HG03378 (cell line): ENCODE measurements around the gene NIT2.
"Not testable (repeated sequence)": the region's sequence is repeated elsewhere in the genome, so short reads cannot be mapped to it uniquely, and the experiment has no call there.

ENCODE experiments used
- ATAC-seq: cut with Tn5 transposase; IDR thresholded peaks from one replicate; pipeline ENCODE4 v1.9.1; 2021; ENCODE audit warnings: mild to moderate bottlenecking, moderate library complexity; ENCODE audit not compliant: unreplicated experiment

Gene NIT2, protein sequence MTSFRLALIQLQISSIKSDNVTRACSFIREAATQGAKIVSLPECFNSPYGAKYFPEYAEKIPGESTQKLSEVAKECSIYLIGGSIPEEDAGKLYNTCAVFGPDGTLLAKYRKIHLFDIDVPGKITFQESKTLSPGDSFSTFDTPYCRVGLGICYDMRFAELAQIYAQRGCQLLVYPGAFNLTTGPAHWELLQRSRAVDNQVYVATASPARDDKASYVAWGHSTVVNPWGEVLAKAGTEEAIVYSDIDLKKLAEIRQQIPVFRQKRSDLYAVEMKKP

DNA sequence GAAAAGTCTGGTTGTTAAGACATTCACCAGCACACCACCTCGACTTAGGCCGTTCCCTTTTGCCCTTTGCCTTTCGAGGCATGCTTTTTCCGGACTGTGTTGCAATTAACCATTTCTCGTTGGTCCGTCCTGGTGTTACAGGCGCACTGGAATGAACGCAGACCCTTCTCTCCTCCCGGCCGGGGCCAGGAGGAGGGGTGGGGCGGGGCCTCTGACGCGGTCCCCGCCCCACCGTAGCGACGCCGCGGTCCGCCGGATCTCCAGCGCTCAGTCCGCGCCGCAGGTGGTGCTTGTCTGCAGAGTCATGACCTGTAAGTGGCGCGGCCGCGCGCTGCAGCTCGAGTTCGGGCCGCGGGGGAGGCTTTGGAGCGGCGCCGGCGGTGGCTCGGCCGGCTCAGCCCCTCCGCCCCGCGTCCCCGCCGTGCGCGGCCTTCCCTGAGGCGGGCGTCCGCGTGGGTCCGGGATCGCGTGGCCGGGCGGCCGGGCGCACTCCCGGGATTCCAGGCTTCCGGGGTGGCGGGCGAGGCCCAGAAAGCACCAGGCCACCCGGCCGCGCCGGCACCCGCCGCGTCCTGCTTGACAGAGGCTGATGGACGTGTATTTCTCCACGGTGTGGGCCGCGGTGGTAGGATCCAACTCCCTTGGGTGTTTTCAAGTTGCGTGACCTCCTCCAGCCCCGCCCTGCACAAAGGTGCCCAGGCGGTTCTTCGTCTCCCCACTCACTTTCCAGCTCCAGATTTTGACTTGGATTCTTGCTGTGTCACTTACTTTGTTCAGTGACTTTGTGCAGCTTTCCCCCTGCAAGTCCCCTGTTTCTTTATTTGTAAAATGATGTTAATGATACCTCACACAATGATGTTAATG, at the start of gene NIT2:
TSS of gene NIT2 (plus strand) at position 270 of the 864 bp plus-strand sequence. CDS start at position 305, 35 bp downstream.
- ATAC-seq: peak; percentile 87

DNA sequence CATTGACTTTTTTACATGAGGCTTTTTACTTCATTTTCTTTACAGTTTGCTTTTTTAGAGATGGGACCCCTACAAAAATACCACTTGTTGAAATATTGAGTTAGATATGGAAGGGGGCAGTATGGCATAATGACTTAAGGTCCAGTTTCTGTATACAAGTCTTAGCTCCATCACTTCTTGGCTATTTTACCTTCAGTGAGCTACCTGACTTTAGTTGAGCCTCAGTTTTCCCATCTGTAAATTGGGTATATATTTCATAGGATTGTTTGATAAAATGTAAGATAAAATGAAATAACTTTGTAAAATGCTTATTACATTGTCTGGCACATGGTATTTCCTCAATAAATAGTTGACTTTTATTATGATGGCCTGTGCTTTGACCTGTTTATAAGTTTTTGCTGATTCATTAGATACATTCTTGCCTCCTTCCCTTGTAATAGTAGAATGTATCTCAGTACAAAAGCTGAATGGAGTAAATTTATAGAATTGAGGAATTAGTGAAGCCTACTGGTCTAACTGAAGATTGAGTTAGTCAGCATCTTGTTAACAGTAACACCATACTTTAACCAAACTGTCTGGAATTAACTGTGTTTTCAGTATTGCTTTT, 46.2 kb upstream of the NIT2 start:
- no peak for ATAC-seq

DNA sequence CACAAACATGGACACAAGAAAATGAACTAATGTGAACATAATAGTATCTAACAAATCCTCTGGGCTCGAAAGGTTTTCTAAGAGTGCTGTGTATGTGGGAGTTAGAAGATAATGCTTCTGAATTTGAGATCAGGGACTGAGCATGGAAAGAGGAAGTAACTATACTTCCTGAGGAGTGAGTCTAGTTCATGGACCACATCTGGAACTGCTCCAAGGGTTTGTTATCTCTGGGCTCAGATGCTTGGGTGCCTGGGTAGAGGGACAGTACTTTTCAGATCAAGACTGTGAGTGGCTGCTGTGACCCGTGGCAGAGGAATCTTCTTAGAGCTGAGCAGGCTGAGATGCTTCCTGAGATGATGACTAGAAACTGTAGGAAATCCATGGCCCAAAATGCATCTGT, 45.2 kb upstream of the NIT2 start:
- ATAC-seq: no peak

DNA sequence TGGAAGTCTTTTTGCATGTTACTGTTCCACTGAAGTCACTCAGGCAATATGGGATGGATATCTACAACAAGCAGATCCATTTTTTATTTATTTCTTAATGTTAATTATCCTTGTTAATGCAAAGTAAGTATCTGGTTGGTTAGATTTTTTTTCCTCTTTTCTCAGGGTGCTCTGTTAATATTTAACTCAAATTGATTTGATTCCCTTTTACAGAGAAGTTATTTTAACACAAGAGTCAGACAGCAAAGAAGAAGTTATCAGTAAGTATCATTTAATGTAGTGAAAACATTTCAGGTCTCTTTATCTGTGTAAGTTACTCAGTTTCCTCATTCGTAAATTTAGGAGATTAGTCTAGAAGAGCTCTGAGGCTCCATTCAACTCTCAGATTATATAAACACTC, 39.5 kb upstream of the NIT2 start:
- no peak for ATAC-seq

DNA sequence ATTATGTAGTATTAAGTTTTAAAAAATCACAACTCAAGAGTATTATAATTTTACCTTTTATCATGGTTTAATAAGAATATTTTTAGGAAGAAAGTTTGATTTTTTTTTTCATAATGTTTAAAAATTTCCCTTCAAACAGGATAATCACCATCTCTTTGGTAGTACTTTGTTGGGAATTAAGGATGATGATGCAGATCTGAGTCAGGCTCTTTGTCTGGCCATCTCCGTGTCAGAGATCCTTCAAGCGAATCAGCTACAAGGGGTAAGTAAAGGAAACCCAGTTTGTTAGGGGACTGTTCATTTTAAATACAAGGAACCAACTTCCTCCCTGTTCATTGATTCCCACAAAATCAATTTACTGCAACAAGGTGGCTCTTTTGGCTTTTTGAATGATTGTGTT, 36.8 kb upstream of the NIT2 start:
- ATAC-seq: no peak

DNA sequence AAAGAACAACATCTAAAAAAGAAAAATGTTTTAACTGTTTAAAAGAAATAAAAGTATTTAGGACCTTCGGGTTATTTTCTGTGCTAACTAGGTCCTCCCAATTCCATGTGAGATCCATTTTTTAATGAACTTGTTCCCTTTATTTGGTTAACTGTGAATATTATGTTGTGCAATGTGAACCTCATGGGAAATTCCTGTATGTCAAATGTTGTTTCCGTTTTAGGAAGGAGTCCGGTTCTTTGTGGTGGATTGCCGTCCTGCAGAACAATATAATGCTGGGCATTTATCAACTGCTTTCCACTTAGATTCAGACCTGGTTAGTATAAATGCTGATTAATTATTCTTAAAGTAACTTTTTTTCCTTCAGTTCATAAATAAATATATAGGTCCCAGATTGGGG, 35.5 kb upstream of the NIT2 start:
- ATAC-seq: no peak

DNA sequence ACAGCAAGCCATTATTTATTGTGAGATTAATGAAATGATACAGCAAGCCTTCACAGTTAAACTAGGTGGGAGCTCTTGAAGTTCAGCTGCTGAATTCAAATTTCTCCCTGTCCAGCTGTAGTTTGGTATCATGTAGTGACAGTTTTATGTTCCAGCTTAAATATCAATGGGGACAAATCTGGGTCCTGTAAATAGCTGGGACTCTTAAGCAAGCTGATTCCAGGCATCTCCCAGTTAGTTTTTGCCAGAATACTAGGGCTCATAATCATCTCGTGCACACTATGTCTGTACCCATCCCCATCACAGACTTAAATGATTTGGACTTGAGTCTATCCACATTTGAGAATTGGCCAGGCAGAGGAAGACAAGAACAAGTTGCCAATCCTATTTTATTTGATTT, 27.9 kb upstream of the NIT2 start:
- no peak for ATAC-seq

DNA sequence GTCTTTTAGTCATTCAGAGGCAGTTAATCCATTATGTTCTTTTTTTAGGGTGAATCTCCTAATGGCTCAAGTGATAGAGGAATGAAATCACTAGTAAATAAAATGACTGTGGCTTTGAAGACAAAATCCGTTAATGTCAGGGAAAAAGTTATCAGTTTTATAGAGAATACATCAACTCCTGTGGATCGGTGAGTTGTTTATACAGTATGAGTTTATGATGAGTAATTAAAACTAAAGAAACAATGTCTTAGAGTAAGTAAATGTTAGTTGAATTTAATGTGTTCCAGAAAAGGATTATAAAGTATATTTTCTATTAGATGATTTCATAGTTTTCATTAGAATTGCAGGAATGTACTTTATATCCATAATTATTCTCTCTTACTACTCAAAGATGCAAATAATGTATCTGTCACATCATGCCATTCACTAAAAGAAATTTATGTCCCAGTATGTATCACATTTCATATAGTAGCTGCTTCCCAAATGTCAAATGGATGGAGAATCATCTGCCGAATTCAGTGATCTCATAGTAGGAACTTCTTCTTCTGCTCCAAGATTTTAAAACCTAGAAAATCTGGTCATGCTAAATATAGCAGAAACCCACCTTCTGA, 24.1 kb upstream of the NIT2 start:
- ATAC-seq: no peak

DNA sequence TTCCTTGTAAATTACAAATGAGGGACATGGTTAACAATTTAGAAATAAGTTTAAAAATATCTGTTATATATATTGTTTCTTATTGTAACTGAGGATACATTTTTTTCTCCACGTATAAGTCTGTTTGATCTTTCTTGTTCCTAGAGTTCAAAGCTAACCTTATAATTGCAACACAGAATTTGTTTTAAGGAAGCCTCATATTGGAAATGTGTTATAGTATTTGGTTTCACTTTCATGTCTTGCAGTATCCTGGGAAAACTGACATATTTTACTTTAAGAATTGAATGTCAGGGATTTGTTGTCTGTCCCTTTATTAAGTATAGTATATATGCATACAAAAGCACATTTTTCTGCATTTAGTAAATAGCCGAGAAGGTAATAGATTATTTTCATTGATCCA, 23.5 kb upstream of the NIT2 start:
- no peak for ATAC-seq

DNA sequence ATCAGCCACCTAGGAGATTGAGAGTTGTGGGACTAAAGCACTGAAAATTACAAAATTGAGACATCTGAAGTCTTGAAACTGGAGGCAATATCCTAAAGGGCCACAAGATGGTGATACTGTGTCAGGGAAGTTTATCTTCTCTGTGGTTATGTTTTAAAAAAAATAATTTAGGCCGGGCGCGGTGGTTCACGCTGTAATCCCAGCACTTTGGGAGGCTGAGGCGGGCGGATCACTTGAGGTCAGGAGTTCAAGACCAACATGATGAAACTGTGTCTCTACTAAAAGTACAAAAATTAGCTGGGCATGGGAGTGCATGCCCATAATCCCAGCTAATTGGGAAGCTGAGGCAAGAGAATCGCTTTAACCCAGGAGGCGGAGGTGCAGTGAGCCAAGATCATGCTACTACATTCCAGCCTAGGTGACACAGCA, 17.9 kb upstream of the NIT2 start:
- ATAC-seq: peak; percentile 59

DNA sequence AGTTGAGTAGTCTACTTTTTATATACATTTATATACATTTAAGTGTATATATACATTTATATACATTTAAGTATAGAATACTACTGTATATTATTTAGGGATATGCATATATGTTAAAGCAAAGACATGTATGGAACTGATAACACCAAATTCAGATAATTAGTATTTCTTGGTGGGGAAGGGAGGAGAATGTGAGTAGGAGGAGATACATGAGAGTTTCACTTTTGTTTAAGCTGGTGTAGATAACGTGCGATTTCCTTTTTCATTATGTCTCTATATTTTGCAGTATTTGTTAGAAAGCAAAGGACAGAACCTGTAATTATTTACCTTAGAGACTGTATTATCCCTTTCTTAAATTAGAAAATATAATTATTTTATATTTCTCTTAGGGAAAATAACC, 16.6 kb upstream of the NIT2 start:
- peak; percentile 62 for ATAC-seq

DNA sequence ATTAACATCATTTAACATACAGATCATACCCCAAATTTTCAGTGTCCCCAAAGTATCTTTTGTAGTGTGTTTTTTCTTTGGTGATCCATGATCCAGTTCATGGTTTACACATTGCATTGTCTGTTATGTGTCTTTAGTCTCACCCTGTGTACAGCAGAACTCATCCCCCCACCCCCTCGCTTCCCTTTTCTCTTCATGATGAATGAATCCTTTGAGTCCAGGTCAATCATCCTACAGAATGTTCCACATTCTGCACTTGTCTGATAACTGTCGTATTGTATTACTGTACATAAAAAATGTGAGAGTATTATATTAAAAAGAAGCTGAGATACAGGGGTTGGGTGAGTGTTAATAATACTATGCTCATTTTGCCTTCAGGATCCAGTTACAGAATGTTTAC, 14.6 kb upstream of the NIT2 start:
- ATAC-seq: no peak

DNA sequence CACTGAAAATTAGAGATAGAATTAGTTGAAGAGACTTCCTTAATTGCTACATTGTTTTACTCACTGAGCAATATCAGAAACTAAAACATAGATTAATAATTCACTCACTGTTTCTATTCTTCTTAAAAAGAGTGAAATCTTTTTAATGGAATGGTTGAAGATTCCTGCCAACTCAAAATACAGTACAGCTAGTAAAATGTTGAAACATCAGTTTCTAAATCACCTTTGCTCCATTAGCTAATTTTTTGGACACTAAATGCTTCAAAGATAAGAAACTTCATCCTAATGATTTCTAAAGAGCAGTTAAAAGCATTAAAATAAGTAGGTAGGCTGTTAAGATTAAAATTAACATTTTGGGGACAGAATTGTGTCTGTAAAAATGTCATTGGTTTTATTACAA, 10.5 kb upstream of the NIT2 start:
- no peak for ATAC-seq

DNA sequence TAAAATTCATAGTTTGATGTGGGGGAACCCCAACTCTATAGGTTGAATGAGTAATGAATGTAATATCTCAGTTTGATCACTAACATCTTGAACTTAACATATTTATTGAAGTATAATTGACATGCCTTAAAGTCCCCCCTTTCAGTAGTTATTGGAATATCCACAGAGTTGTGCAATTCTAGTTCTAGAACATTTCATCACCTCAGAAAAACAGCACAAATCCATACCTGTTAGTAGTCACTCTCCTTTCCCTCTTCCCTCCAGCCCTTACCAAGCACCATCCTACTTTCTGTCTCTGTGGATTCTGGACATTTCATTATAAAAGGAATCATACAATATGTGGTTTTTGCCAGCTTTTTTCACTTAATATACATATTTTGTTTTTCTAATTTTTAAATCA, 8.7 kb upstream of the NIT2 start:
- no peak for ATAC-seq

DNA sequence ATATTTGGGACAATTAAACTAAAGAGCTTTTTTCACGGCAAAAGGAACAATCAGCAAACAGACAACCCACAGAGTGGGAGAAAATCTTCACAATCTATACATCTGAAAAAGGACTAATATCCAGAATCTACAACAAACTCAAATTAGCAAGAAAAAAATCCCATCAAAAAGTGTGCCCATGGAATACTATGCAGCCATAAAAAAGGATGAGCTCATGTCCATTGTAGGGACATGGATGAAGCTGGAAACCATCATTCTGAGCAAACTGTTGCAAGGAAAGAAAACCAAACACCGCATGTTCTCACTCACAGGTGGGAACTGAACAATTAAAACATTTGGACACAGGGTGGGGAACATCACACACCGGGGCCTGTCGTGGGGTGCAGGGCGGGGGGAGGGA, 7.2 kb upstream of the NIT2 start:
- ATAC-seq: not testable (repeated sequence)

DNA sequence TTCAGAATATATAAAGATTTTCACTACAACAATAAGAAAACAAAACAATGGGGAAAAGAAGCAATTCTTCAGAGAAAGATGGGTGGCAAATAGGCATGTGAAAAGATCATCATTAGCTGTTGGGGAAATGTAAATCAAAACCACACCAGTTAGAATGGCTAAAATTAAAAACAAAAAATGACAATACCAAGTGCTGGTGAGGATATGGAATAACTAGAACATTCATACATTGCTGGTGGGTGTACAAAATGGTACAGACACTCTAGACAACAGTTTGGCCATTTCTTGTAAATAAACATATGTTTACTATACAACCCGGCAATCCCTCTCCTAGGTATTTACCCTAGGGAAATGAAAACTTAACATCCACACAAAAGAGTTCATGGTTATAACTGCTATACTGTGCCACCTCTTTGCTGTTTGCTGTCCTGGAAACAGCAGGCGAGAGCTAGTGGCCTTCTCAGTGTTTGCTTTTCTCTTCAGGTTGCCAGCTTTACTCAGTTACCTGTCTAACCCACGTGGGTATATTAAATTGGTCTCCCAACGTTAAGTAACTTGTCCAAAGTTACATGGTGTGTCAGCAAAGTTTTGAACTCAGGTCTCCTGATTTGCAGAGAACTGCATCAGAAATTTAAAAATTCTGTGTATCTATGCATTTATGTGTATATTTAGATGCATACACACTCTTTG, 4.6 kb upstream of the NIT2 start:
- ATAC-seq: no peak

DNA sequence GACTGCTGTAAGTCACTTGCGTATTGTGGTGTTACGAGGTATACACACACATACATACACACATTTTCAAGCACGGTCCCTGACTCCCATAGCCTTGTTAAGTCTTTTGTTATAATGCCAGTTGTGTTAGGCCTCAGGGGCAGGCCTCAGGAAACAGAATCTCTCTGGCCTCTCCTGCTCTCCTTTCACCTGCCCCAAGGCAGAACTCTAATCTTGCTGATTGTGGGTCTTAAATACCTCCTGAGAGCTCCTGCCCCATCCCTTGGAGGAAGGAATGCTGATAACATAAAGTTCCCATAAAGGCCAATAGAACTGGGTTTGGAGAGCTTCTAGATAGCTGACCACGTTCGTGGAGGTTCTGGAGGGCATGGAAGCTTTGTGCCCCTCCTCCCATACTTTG, 3.9 kb upstream of the NIT2 start:
- no peak for ATAC-seq

DNA sequence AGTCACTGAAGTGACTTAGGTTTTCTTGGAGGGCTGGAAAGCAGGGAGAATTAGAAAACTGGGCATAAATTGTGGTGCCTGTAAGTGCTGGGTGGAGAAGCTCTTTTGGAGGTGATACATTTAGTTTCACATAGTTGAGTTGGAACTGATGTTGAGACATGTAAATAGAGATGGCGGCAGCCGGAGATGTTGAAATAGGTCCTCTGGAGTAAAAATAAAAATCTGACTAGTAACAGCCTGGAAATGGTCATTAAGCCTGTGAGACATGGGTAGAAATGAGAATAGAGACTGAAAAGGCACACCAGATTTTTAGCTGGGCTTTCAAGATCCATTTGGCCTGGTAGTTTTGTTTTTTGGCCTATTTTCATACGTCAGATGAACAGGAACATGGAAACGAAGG, 2.9 kb upstream of the NIT2 start:
- ATAC-seq: no peak

DNA sequence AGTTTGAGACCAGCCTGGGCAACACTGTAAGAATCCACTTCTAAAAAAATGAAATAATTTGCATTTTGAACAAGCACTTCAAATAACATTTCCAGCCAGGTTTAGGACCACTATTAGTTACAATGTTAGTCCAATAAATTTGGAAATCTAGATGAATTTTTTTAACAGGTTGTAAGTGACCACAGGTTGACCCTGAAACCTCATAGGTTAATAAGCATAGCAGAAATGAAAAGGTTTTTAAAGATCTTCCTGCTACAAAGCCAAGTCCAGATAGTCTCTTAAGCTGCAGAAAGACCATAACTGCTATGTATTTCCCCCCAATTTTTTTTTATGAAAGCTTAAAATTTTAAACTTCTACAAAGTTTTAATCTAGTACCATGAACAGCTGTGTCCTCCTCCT, 1.5 kb upstream of the NIT2 start:
- no peak for ATAC-seq

DNA sequence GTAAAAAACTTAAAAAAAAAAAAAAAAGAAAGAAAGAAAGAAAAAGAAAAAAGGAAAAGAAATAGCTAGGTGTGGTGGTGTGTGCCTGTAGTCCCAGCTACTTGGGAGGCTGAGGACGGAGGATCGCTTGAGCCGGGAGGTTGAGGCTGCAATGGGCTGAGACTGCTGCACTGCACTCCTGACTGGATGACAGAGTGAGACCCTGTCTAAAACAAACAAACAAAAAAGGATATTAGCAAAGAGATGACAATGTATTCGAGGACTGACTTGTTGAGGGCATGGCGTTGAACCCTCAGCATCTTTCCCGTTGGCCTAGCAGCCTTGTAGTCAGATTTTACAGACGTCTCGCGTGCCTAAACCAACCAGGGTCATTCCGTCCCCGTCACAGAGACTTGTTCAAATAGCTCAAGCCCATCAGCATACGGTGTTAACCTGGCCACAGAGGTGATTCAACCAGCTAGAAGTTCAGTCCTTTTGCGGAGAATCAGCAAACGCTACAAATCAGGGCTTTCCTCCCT, 528 bp upstream of the NIT2 start:
- ATAC-seq: peak; percentile 32

DNA sequence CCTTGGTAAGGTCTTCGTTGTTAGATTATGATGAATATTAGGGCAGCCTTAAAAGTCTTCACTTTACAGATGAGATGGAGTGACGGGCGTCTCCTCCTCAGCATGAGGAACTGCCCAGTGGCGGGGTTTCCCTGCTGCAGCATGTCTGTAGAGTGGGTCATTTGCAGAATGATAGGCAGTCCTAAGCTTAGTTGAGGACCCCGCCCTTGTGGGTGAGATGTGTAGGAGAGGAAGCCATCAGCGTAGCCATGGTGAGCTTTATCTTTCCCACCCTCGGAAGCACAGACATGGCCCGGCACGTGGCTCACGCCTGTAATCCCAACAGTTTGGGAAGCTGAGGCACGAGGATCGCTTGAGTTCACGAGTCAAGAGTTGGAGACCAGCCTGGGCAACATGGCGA, 877 bp downstream of the NIT2 start:
- ATAC-seq: peak; percentile 49
